Neural cell (in vitro differentiated cells): Measurements from ENCODE around the gene ABHD16B. TPM values are rescaled to one million over a fixed set of nuclear protein-coding genes. Genes with fewer than 3 reads are reported as not detected.

Source experiments
- H2AFZ ChIP-seq: fragments of 200-600, 300-800 bp; sonication (generic), shearing (Covaris generic); 2 replicates; pipeline ENCODE4 v1.6.0; 2014; ENCODE audit warnings: low read depth, mild to moderate bottlenecking, antibody characterized with exemption, low read length, moderate library complexity
- H3F3A ChIP-seq: fragments of 200-600 bp; shearing (Covaris generic); 2 replicates; pipeline ENCODE4 v1.6.1; 2016; ENCODE audit warnings: mild to moderate bottlenecking, moderate library complexity, mixed read lengths, antibody characterized with exemption, low read length; ENCODE audit not compliant: insufficient read depth, poor library complexity, severe bottlenecking
- H3K27ac ChIP-seq: fragments of 200-600, 300-800 bp; sonication (generic), shearing (Covaris generic); 2 replicates; pipeline ENCODE4 v1.5.1; 2014; ENCODE audit warnings: mild to moderate bottlenecking, low read length, moderate library complexity
- H3K27me3 ChIP-seq: fragments of 300-800, 200-600 bp; sonication (generic), shearing (Covaris generic); 2 replicates; pipeline ENCODE4 v1.6.0; 2014; ENCODE audit warnings: mild to moderate bottlenecking, low read depth, low read length, moderate library complexity; ENCODE audit not compliant: insufficient read depth
- H3K36me3 ChIP-seq: fragments of 300-800, 200-600 bp; sonication (generic), shearing (Covaris generic); 2 replicates; pipeline ENCODE4 v1.5.1; 2014; ENCODE audit warnings: mild to moderate bottlenecking, antibody characterized with exemption, low read length, moderate library complexity; ENCODE audit not compliant: insufficient read depth
- H3K4me2 ChIP-seq: fragments of 300-800, 200-600 bp; sonication (generic), shearing (Covaris generic); 2 replicates; pipeline ENCODE4 v1.6.0; 2014; ENCODE audit warnings: mild to moderate bottlenecking, low read length
- H3K4me3 ChIP-seq: fragments of 300-800, 200-600 bp; sonication (generic), shearing (Covaris generic); 2 replicates; pipeline ENCODE4 v1.5.1; 2014; ENCODE audit warnings: mild to moderate bottlenecking, low read length, moderate library complexity
- H3K79me2 ChIP-seq: fragments of 200-600 bp; shearing (Covaris generic); replicated peaks from 2 replicates; pipeline ENCODE4 v1.6.0; 2014; ENCODE audit warnings: mild to moderate bottlenecking, low read length, moderate library complexity; ENCODE audit not compliant: insufficient read depth
- H3K9ac ChIP-seq: fragments of 300-800, 200-600 bp; sonication (generic), shearing (Covaris generic); 2 replicates; pipeline ENCODE4 v1.6.1; 2016; ENCODE audit warnings: mild to moderate bottlenecking, low read length, mixed read lengths
- H3K9me2 ChIP-seq: fragments of 200-600 bp; shearing (Covaris generic); 2 replicates; pipeline ENCODE4 v1.6.1; 2016; ENCODE audit warnings: mild to moderate bottlenecking, low read length, mixed read lengths; ENCODE audit not compliant: insufficient read depth
- H3K9me3 ChIP-seq: fragments of 200-600, 300-800 bp; sonication (generic), shearing (Covaris generic); 2 replicates; pipeline ENCODE4 v1.6.1; 2016; ENCODE audit warnings: mild to moderate bottlenecking, mixed run types, low read length, moderate library complexity, mixed read lengths
- H4K20me1 ChIP-seq: fragments of 200-600 bp; shearing (Covaris generic); 2 replicates; pipeline ENCODE4 v1.6.1; 2016; ENCODE audit warnings: mild to moderate bottlenecking, mixed run types; ENCODE audit not compliant: insufficient read depth
- CTCF ChIP-seq: fragments of 450-650 bp; IDR thresholded peaks from 2 replicates; pipeline ENCODE4 v1.5.1; 2014; ENCODE audit warnings: antibody characterized with exemption, mild to moderate bottlenecking, moderate library complexity; ENCODE audit not compliant: poor library complexity, severe bottlenecking
- EP300 ChIP-seq: fragments of 450-650 bp; conservative IDR thresholded peaks from 2 replicates; pipeline ENCODE4 v1.6.1; 2014; ENCODE audit warnings: antibody characterized with exemption, mild to moderate bottlenecking, moderate library complexity; ENCODE audit not compliant: poor library complexity, severe bottlenecking
- EZH2 ChIP-seq: fragments of 200-600, 300-800 bp; shearing (Covaris generic), sonication (generic); IDR thresholded peaks from 2 replicates; pipeline ENCODE4 v1.6.1; 2014; ENCODE audit warnings: antibody characterized with exemption, low read length, borderline replicate concordance, mild to moderate bottlenecking; ENCODE audit not compliant: insufficient read depth, poor library complexity, severe bottlenecking
- MXI1 ChIP-seq: fragments of 450-650 bp; conservative IDR thresholded peaks from 2 replicates; pipeline ENCODE4 v1.6.1; 2014; ENCODE audit warnings: antibody characterized with exemption, mild to moderate bottlenecking; ENCODE audit not compliant: poor library complexity, severe bottlenecking
- POLR2AphosphoS5 ChIP-seq: IDR thresholded peaks from 2 replicates; pipeline ENCODE4 v1.6.1; 2012
- RAD21 ChIP-seq: fragments of 450-650 bp; conservative IDR thresholded peaks from 2 replicates; pipeline ENCODE4 v1.6.1; 2014; ENCODE audit warnings: antibody characterized with exemption, mild to moderate bottlenecking, moderate library complexity
- SMC3 ChIP-seq: fragments of 450-650 bp; conservative IDR thresholded peaks from 2 replicates; pipeline ENCODE4 v1.6.1; 2014; ENCODE audit warnings: antibody characterized with exemption, mild to moderate bottlenecking, moderate library complexity; ENCODE audit not compliant: poor library complexity
- TAF1 ChIP-seq: IDR thresholded peaks from 2 replicates; pipeline ENCODE4 v1.6.1; 2012; ENCODE audit warnings: low read depth
- polyA minus RNA-seq: library from RNA; depleted of rRNA, polyadenylated mRNA; stranded (reverse); fragments of >200 nt; gene quantifications from 2 replicates; pipeline ENCODE4 v1.2.3, GENCODE V29; 2014
- polyA plus RNA-seq: library from polyadenylated mRNA; depleted of rRNA; stranded (reverse); fragments of >200 nt; gene quantifications from 2 replicates; pipeline ENCODE4 v1.2.3, GENCODE V29; 2014
- TF ChIP-seq, protein P1 (sequence below): IDR thresholded peaks from 2 replicates; pipeline ENCODE4 v1.6.1; 2012; ENCODE audit warnings: borderline replicate concordance

Gene ABHD16B
- polyA plus RNA-seq (not detected in 2 replicates), polyA minus RNA-seq (not detected in 2 replicates)

GRCh38 chr20:63861365-63861934, at the start of gene ABHD16B:
TSS of gene ABHD16B (plus strand) at chr20:63861498. CDS start at chr20:63861541, 43 bp downstream.
- Histone ChIP-seq H3F3A (no peaks in the 10 kb centered on the region), H3K9me3 (no peaks in the 10 kb centered on the region), H3K9me2 (no peaks in the 10 kb centered on the region), H2AFZ (no peak within 1 kb of the TSS), H3K27me3 (no peaks in the 10 kb centered on the region), H3K27ac (no peak within 1 kb of the TSS), H3K36me3 (no peaks in the 10 kb centered on the region), H3K9ac (no peak within 1 kb of the TSS), H3K4me3 (no peak within 1 kb of the TSS), H4K20me1 (no peaks in the 10 kb centered on the region), H3K79me2 (peaks cover 10% of the 10 kb centered on the region), H3K4me2 (no peak within 1 kb of the TSS)
- TF ChIP-seq MXI1: no peak
- no peak for TF ChIP-seq EP300

DNA sequence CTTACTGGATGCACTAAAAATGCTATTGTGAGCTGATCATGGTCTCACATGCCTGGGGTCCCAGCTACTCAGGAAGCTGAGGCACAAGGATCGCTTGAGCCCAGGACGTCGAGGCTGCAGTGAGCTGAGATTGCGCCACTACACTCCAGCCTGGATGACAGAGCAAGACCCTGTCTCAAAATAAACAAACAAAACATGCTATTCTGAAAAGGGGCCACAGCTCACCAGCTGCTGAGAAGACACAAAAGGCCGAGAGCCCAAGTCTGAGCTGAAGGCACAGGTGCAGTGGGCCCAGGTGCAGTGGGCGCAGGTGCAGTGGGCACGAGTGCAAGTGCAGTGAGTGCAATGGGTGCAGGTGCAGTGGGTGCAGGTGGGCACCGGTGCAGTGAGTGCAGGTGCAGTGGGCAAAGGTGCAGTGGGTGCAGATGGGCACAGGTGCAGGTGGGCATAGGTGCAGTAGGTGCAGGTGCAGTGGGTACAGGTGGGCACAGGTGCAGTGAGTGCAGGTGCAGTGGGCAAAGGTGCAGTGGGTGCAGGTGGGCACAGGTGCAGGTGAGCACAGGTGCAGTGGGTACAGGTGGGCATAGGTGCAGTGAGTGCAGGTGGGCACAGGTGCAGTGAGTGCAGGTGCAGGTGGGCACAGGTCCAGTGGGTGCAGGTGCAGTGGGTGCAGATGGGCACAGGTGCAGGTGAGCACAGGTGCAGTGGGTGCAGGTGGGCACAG, 46.2 kb upstream of the ABHD16B start:
- H4K20me1 ChIP-seq: no peaks in the 10 kb centered on the region
- H3K9ac ChIP-seq: no peak overlapping the region
- H3K27me3 ChIP-seq: no peaks in the 10 kb centered on the region
- H3K27ac ChIP-seq: no peak overlapping the region
- no peaks in the 10 kb centered on the region for H3F3A ChIP-seq
- TF ChIP-seq MXI1 (no peak), EZH2 (no peak), CTCF (no peak), SMC3 (no peak), RAD21 (no peak), EP300 (no peak), TAF1 (no peak), POLR2AphosphoS5 (no peak)
- TF ChIP-seq, protein P1, sequence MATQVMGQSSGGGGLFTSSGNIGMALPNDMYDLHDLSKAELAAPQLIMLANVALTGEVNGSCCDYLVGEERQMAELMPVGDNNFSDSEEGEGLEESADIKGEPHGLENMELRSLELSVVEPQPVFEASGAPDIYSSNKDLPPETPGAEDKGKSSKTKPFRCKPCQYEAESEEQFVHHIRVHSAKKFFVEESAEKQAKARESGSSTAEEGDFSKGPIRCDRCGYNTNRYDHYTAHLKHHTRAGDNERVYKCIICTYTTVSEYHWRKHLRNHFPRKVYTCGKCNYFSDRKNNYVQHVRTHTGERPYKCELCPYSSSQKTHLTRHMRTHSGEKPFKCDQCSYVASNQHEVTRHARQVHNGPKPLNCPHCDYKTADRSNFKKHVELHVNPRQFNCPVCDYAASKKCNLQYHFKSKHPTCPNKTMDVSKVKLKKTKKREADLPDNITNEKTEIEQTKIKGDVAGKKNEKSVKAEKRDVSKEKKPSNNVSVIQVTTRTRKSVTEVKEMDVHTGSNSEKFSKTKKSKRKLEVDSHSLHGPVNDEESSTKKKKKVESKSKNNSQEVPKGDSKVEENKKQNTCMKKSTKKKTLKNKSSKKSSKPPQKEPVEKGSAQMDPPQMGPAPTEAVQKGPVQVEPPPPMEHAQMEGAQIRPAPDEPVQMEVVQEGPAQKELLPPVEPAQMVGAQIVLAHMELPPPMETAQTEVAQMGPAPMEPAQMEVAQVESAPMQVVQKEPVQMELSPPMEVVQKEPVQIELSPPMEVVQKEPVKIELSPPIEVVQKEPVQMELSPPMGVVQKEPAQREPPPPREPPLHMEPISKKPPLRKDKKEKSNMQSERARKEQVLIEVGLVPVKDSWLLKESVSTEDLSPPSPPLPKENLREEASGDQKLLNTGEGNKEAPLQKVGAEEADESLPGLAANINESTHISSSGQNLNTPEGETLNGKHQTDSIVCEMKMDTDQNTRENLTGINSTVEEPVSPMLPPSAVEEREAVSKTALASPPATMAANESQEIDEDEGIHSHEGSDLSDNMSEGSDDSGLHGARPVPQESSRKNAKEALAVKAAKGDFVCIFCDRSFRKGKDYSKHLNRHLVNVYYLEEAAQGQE: no peak
- no peaks in the 10 kb centered on the region for H3K9me3 ChIP-seq
- H3K4me3 ChIP-seq: no peak overlapping the region
- no peak overlapping the region for H2AFZ ChIP-seq
- H3K36me3 ChIP-seq: no peaks in the 10 kb centered on the region
- H3K9me2 ChIP-seq: no peaks in the 10 kb centered on the region
- peaks cover 27% of the 10 kb centered on the region for H3K79me2 ChIP-seq
- no peak overlapping the region for H3K4me2 ChIP-seq
